A549 (cell line): ENCODE data around the gene P3H1.

ENCODE experiments used
- CEBPB ChIP-seq, 2 experiments: fragments of >200 bp in 1 of 2; sonication (Bioruptor Twin) in 1 of 2; formaldehyde crosslinking in 1 of 2; IDR thresholded peaks; 2 replicates each; pipeline ENCODE4 v1.6.1; 2012 to 2016
- CTCF ChIP-seq: fragments of >200 bp; sonication (Bioruptor Twin); formaldehyde crosslinking; IDR thresholded peaks from 3 replicates; pipeline ENCODE4 v1.5.1; 2016
- EP300 ChIP-seq, 2 experiments: fragments of >200 bp; sonication (Bioruptor Twin); formaldehyde crosslinking; IDR thresholded peaks; 2 replicates in 1 of 2; 3 replicates in 1 of 2; pipeline ENCODE4 v1.6.1; 2016 to 2017
- ESRRA ChIP-seq: fragments of 150-350 bp; IDR thresholded peaks from 2 replicates; pipeline ENCODE4 v1.6.1; 2014; ENCODE audit warnings: mild to moderate bottlenecking, low read length, borderline replicate concordance
- HOXA7 ChIP-seq: fragments of 250-450 bp; sonication (Bioruptor Pico); IDR thresholded peaks from 2 replicates; pipeline ENCODE4 v1.5.0; 2020; ENCODE audit warnings: mild to moderate bottlenecking, moderate library complexity
- JUN ChIP-seq, 2 experiments: fragments of >200 bp; sonication (Bioruptor Twin); formaldehyde crosslinking; IDR thresholded peaks; 2 replicates in 1 of 2; 3 replicates in 1 of 2; pipeline ENCODE4 v1.6.1; 2016 to 2017
- KDM5A ChIP-seq: fragments of 200-600 bp; sonication (generic); IDR thresholded peaks from 2 replicates; pipeline ENCODE4 v1.6.1; 2016; ENCODE audit warnings: antibody characterized with exemption, mild to moderate bottlenecking
- MAZ ChIP-seq: fragments of 150-350 bp; IDR thresholded peaks from 2 replicates; pipeline ENCODE4 v1.6.1; 2014; ENCODE audit warnings: antibody characterized with exemption, low read depth, low read length, borderline replicate concordance
- PBX3 ChIP-seq: IDR thresholded peaks from 2 replicates; pipeline ENCODE4 v1.6.1; 2012
- POLR2A ChIP-seq: IDR thresholded peaks from 2 replicates; pipeline ENCODE4 v1.6.1; 2012; ENCODE audit warnings: mild to moderate bottlenecking, low read length
- REST ChIP-seq: fragments of 200-600 bp; sonication (generic); IDR thresholded peaks from 2 replicates; pipeline ENCODE4 v1.6.1; 2016; ENCODE audit warnings: antibody characterized with exemption, mild to moderate bottlenecking, moderate library complexity
- SREBF2 ChIP-seq: fragments of 450-650 bp; IDR thresholded peaks from 2 replicates; pipeline ENCODE4 v1.6.1; 2014; ENCODE audit warnings: mild to moderate bottlenecking, moderate library complexity
- TF ChIP-seq, protein P1 (sequence below): fragments of 250-450 bp; sonication (Bioruptor Pico); IDR thresholded peaks from 2 replicates; pipeline ENCODE4 v1.5.0; 2021; ENCODE audit warnings: mild to moderate bottlenecking, moderate library complexity, borderline replicate concordance
- TF ChIP-seq, protein P2 (sequence below): fragments of >200 bp; sonication (Bioruptor Twin); formaldehyde crosslinking; IDR thresholded peaks from 3 replicates; pipeline ENCODE4 v1.6.1; 2016

- TF ChIP-seq KDM5A (no peak), JUN (IDR thresholded peaks at IDR 0.05) (no peak), CTCF (no peak), REST (no peak), POLR2A (no peak), PBX3 (no peak), HOXA7 (CRISPR knock-in tag) (no peak), MAZ (no peak), SREBF2 (no peak), EP300 (IDR thresholded peaks at IDR 0.05) (no peak), CEBPB (IDR thresholded peaks at IDR 0.05) (no peak), ESRRA (no peak)
- TF ChIP-seq, protein P1, sequence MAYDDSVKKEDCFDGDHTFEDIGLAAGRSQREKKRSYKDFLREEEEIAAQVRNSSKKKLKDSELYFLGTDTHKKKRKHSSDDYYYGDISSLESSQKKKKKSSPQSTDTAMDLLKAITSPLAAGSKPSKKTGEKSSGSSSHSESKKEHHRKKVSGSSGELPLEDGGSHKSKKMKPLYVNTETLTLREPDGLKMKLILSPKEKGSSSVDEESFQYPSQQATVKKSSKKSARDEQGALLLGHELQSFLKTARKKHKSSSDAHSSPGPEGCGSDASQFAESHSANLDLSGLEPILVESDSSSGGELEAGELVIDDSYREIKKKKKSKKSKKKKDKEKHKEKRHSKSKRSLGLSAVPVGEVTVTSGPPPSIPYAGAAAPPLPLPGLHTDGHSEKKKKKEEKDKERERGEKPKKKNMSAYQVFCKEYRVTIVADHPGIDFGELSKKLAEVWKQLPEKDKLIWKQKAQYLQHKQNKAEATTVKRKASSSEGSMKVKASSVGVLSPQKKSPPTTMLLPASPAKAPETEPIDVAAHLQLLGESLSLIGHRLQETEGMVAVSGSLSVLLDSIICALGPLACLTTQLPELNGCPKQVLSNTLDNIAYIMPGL (CRISPR knock-in tag): no peak
- TF ChIP-seq, protein P2, sequence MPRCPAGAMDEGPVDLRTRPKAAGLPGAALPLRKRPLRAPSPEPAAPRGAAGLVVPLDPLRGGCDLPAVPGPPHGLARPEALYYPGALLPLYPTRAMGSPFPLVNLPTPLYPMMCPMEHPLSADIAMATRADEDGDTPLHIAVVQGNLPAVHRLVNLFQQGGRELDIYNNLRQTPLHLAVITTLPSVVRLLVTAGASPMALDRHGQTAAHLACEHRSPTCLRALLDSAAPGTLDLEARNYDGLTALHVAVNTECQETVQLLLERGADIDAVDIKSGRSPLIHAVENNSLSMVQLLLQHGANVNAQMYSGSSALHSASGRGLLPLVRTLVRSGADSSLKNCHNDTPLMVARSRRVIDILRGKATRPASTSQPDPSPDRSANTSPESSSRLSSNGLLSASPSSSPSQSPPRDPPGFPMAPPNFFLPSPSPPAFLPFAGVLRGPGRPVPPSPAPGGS: no peak
These were observed 39.8 kb upstream of the P3H1 start for GRCh38 chr1:42806593-42806992.
